HL-60/S4 treated with retinoic acid at 250 ng/mL for 4 days and 3 days (cell line): ENCODE measurements around the gene FADS6.

Experiments
- in situ Hi-C: fragments of 300-500 bp; cut with MboI; formaldehyde crosslinking; loops from 2 replicates; pipeline ENCODE4 v1.7.0; 2022; ENCODE audit warnings: low sequenced_read_pairs

The FADS6 gene

GRCh38 chr17:74856112-74856511 lies 37.3 kb downstream of the FADS6 start:
- in situ Hi-C loops = loop anchor here (10.0 kb wide), 1 partner anchor 61 kb away; no protein-coding TSS in a partner anchor

GRCh38 chr17:74855323-74855722 lies 38.1 kb downstream of the FADS6 start:
- in situ Hi-C loops = loop anchor here (10.0 kb wide), 1 partner anchor 61 kb away; no protein-coding TSS in a partner anchor

GRCh38 chr17:74854792-74855191 lies 38.6 kb downstream of the FADS6 start:
- in situ Hi-C loops = loop anchor here (10.0 kb wide), 1 partner anchor 60 kb away; no protein-coding TSS in a partner anchor

GRCh38 chr17:74853669-74854068 lies 39.8 kb downstream of the FADS6 start:
- in situ Hi-C loops = loop anchor here (10.0 kb wide), 1 partner anchor 59 kb away; no protein-coding TSS in a partner anchor

- in situ Hi-C loops = loop anchor here (10.0 kb wide), 1 partner anchor 58 kb away; no protein-coding TSS in a partner anchor
Observed at GRCh38 chr17:74853048-74853397, 40.4 kb downstream of the FADS6 start.

GRCh38 chr17:74852237-74853047 lies 41.0 kb downstream of the FADS6 start:
- in situ Hi-C loops = loop anchor here (10.0 kb wide), 1 partner anchor 58 kb away; no protein-coding TSS in a partner anchor

- in situ Hi-C loops = loop anchor here (10.0 kb wide), 1 partner anchor 57 kb away; no protein-coding TSS in a partner anchor
Observed at GRCh38 chr17:74851612-74852236, 41.7 kb downstream of the FADS6 start.

- in situ Hi-C loops = loop anchor here (10.0 kb wide), 1 partner anchor 56 kb away; no protein-coding TSS in a partner anchor
Observed at GRCh38 chr17:74850914-74851313, 42.5 kb downstream of the FADS6 start.

- in situ Hi-C loops = loop anchor here (10.0 kb wide), 1 partner anchor 56 kb away; no protein-coding TSS in a partner anchor
Observed at GRCh38 chr17:74850310-74850709, 43.1 kb downstream of the FADS6 start.

GRCh38 chr17:74848656-74849399 lies 44.6 kb downstream of the FADS6 start:
- in situ Hi-C loops = no loop called here

- in situ Hi-C loops = no loop called here
Observed at GRCh38 chr17:74846621-74847020, 46.8 kb downstream of the FADS6 start.

GRCh38 chr17:74843352-74843627 lies 50.1 kb downstream of the FADS6 start:
- in situ Hi-C loops = no loop called here

- in situ Hi-C loops = no loop called here
Observed at GRCh38 chr17:74842599-74843351, 50.7 kb downstream of the FADS6 start.

- in situ Hi-C loops = no loop called here
Observed at GRCh38 chr17:74842146-74842598, 51.3 kb downstream of the FADS6 start.

- in situ Hi-C loops = no loop called here
Observed at GRCh38 chr17:74840989-74841666, 52.3 kb downstream of the FADS6 start.

GRCh38 chr17:74839990-74840852 lies 53.2 kb downstream of the FADS6 start:
- in situ Hi-C loops = no loop called here

GRCh38 chr17:74838274-74838673 lies 55.2 kb downstream of the FADS6 start:
- in situ Hi-C loops = no loop called here

GRCh38 chr17:74836691-74837467 lies 56.6 kb downstream of the FADS6 start:
- in situ Hi-C loops = no loop called here
